HepG2 (cell line): ENCODE data around the gene LTB4R. TPM values are rescaled to one million over a fixed set of nuclear protein-coding genes. Genes with fewer than 3 reads are reported as not detected.

Experiments
- ATAC-seq: fragments of 200-7000 bp; cut with Tn5 transposase; 3 replicates; pipeline ENCODE4 v1.9.1; 2020; ENCODE audit warnings: mild to moderate bottlenecking, moderate library complexity
- BruUV-seq: library from RNA; stranded (reverse); fragments of 400-500 nt; replicated peaks from 2 replicates; lab custom pipeline; 2021; lab: Mats Ljungman, UMichigan
- CTCF ChIA-PET: fragments of 300-600 bp; formaldehyde crosslinking; extraction: SDS; loops from one replicate; lab custom pipeline; 2021; ENCODE audit warnings: low total read pairs, inconsistent platforms, low intra/inter-chr PET ratio; lab: Yijun Ruan, JAX
- POLR2A ChIA-PET: fragments of 350-600 bp; sonication (Branson Sonifier 250); formaldehyde crosslinking; loops from one replicate; lab custom pipeline; 2020; ENCODE audit warnings: antibody characterized with exemption, inconsistent platforms; lab: Yijun Ruan, JAX
- DNase-seq: peaks from one replicate; pipeline ENCODE4 v3.0.0-alpha.2; 2015; ENCODE audit warnings: low spot score
- FAIRE-seq: peaks from 3 replicates; lab custom pipeline; 2011; peaks lifted over from hg19 to GRCh38; lab: Jason Lieb, UNC
- H2AFZ ChIP-seq: one replicate; pipeline ENCODE4 v1.6.1; 2011; ENCODE audit warnings: low read length, inconsistent platforms
- H3K27ac ChIP-seq: fragments of 300-600 bp; 3 replicates; pipeline ENCODE4 v1.8.0; 2011; ENCODE audit warnings: mixed run types, mild to moderate bottlenecking, mixed read lengths, low read length, inconsistent platforms; ENCODE audit not compliant: insufficient read depth; ENCODE audit errors: extremely low read length
- H3K27me3 ChIP-seq, 2 experiments: fragments of 200-600 bp in 1 of 2; 2 replicates in 1 of 2; 3 replicates in 1 of 2; pipeline versions ENCODE4 v1.6.0 to v1.8.0; 2011; ENCODE audit warnings: low read length in 2 of 2, mild to moderate bottlenecking in 2 of 2, moderate library complexity in 2 of 2, inconsistent platforms in 1 of 2; ENCODE audit not compliant: insufficient read depth in 2 of 2, control insufficient read depth in 1 of 2
- H3K36me3 ChIP-seq, 2 experiments: fragments of 200-600 bp in 1 of 2; replicated peaks in 1 of 2; 2 replicates in 1 of 2; 3 replicates in 1 of 2; pipeline versions ENCODE4 v1.5.1 to v1.8.0; 2011; ENCODE audit warnings: low read length in 2 of 2, inconsistent platforms in 1 of 2; ENCODE audit not compliant: insufficient read depth in 2 of 2, control insufficient read depth in 1 of 2
- H3K4me1 ChIP-seq: 2 replicates; pipeline ENCODE4 v1.5.1; 2012; ENCODE audit warnings: low read length, inconsistent platforms; ENCODE audit not compliant: insufficient read depth
- H3K4me2 ChIP-seq: 2 replicates; pipeline ENCODE4 v1.6.0; 2011; ENCODE audit warnings: low read depth, low read length, inconsistent platforms
- H3K4me3 ChIP-seq, 3 experiments: fragments of 200-600 bp in 1 of 3; sonication (generic), shearing (Covaris generic) in 1 of 3; replicated peaks in 1 of 3; 2 replicates each; pipeline ENCODE4 v1.5.1; 2011 to 2016; ENCODE audit warnings: low read length in 3 of 3, inconsistent platforms in 2 of 3, low read depth in 2 of 3, mild to moderate bottlenecking in 2 of 3, control low read depth in 1 of 3, mixed read lengths in 1 of 3; ENCODE audit not compliant: insufficient read depth in 1 of 3
- H3K79me2 ChIP-seq: one replicate; pipeline ENCODE4 v1.6.1; 2011; ENCODE audit warnings: low read length, inconsistent platforms; ENCODE audit not compliant: insufficient read depth
- H3K9ac ChIP-seq: 2 replicates; pipeline ENCODE4 v1.6.0; 2011; ENCODE audit warnings: mild to moderate bottlenecking, low read depth, low read length, inconsistent platforms; ENCODE audit not compliant: insufficient read depth
- H3K9me3 ChIP-seq: 2 replicates; pipeline ENCODE4 v1.5.1; 2012; ENCODE audit warnings: mild to moderate bottlenecking, low read length
- H4K20me1 ChIP-seq: 2 replicates; pipeline ENCODE4 v1.6.0; 2011; ENCODE audit warnings: inconsistent platforms, mild to moderate bottlenecking, low read length, moderate library complexity; ENCODE audit not compliant: insufficient read depth
- ATF7 ChIP-seq, 2 experiments: fragments of 450-650 bp in 1 of 2; sonication (generic) in 1 of 2; formaldehyde crosslinking in 1 of 2; IDR thresholded peaks; 2 replicates each; pipeline versions ENCODE4 v1.4.0 to v1.6.1; 2016 to 2020; ENCODE audit warnings: antibody characterized with exemption in 1 of 2, mild to moderate bottlenecking in 1 of 2, missing genetic modification reagents in 1 of 2
- BCL6 ChIP-seq: IDR thresholded peaks from 2 replicates; pipeline ENCODE4 v1.6.1; 2016; ENCODE audit warnings: missing genetic modification reagents, missing compliant biosample characterization
- EP300 ChIP-seq, 3 experiments: sonication (generic) in 1 of 3; formaldehyde crosslinking in 1 of 3; IDR thresholded peaks; 2 replicates each; pipeline versions ENCODE4 v1.5.1 to v1.6.1; 2011 to 2020; ENCODE audit warnings: low read depth in 2 of 3, low read length in 2 of 3, borderline replicate concordance in 1 of 3, improper control_type of control experiment in 1 of 3, mild to moderate bottlenecking in 1 of 3, missing genetic modification reagents in 1 of 3, moderate library complexity in 1 of 3
- GTF3A ChIP-seq: sonication (generic); formaldehyde crosslinking; conservative IDR thresholded peaks from 2 replicates; pipeline ENCODE4 v1.4.0; 2020; ENCODE audit warnings: mild to moderate bottlenecking, missing genetic modification reagents
- HNF4G ChIP-seq, 2 experiments: sonication (generic) in 1 of 2; formaldehyde crosslinking in 1 of 2; IDR thresholded peaks; 2 replicates each; pipeline versions ENCODE4 v1.4.0 to v1.6.1; 2011 to 2020; ENCODE audit warnings: borderline replicate concordance in 2 of 2, low read depth in 2 of 2, mild to moderate bottlenecking in 2 of 2, low read length in 1 of 2, missing genetic modification reagents in 1 of 2, moderate library complexity in 1 of 2
- MZF1 ChIP-seq: sonication (generic); formaldehyde crosslinking; IDR thresholded peaks from 2 replicates; pipeline ENCODE4 v1.8.1; 2023; ENCODE audit warnings: mild to moderate bottlenecking, missing genetic modification reagents, borderline replicate concordance
- PAX8 ChIP-seq: sonication (generic); formaldehyde crosslinking; IDR thresholded peaks from 2 replicates; pipeline ENCODE4 v1.8.0; 2022; ENCODE audit warnings: mild to moderate bottlenecking, missing genetic modification reagents, borderline replicate concordance
- TBX2 ChIP-seq: sonication (generic); formaldehyde crosslinking; IDR thresholded peaks from 2 replicates; pipeline ENCODE4 v1.5.0; 2020; ENCODE audit warnings: missing genetic modification reagents, mild to moderate bottlenecking, borderline replicate concordance
- TCF7L2 ChIP-seq: IDR thresholded peaks from 2 replicates; pipeline ENCODE4 v1.6.1; 2011; ENCODE audit warnings: mild to moderate bottlenecking, low read depth, low read length, moderate library complexity
- ZNF230 ChIP-seq: sonication (generic); formaldehyde crosslinking; IDR thresholded peaks from 2 replicates; pipeline ENCODE4 v1.4.0; 2020; ENCODE audit warnings: mild to moderate bottlenecking, missing genetic modification reagents
- ZNF253 ChIP-seq: sonication (generic); formaldehyde crosslinking; IDR thresholded peaks from 2 replicates; pipeline ENCODE4 v1.8.0; 2022; ENCODE audit warnings: mild to moderate bottlenecking, missing genetic modification reagents, borderline replicate concordance
- ZNF383 ChIP-seq: sonication (generic); formaldehyde crosslinking; IDR thresholded peaks from 2 replicates; pipeline ENCODE4 v1.4.0; 2020; ENCODE audit warnings: missing genetic modification reagents, mild to moderate bottlenecking, borderline replicate concordance
- ZNF556 ChIP-seq: sonication (generic); formaldehyde crosslinking; IDR thresholded peaks from 2 replicates; pipeline ENCODE4 v1.4.0; 2020; ENCODE audit warnings: mild to moderate bottlenecking, missing genetic modification reagents, borderline replicate concordance
- ZNF652 ChIP-seq: IDR thresholded peaks from 2 replicates; pipeline ENCODE4 v1.6.1; 2016; ENCODE audit warnings: low read depth, borderline replicate concordance
- ZNF720 ChIP-seq: sonication (generic); formaldehyde crosslinking; IDR thresholded peaks from 2 replicates; pipeline ENCODE4 v1.4.0; 2020; ENCODE audit warnings: missing genetic modification reagents
- ZSCAN25 ChIP-seq: sonication (generic); formaldehyde crosslinking; IDR thresholded peaks from 2 replicates; pipeline ENCODE4 v1.8.0; 2022; ENCODE audit warnings: mild to moderate bottlenecking, missing genetic modification reagents
- WGBS: methylation state at CpG from one replicate; pipeline ENCODE4 v1.1.6; 2017; ENCODE audit warnings: low lambda C conversion rate; 5-methylcytosine and 5-hydroxymethylcytosine counted together
- in situ Hi-C: cut with HindIII; loops from 2 replicates; pipeline ENCODE4 v1.10.0; 2017; ENCODE audit warnings: low pct_unique_long_range_greater_than_20kb; ENCODE audit not compliant: extremely low pct_ligation_motif_present
- intact Hi-C: fragments of 100-400 bp; cut with micrococcal nuclease; formaldehyde crosslinking; loops from one replicate; pipeline ENCODE4 v1.10.0; 2022; ENCODE audit not compliant: unreplicated experiment
- polyA plus RNA-seq, 8 experiments: library from polyadenylated mRNA; depleted of rRNA in 3 of 8; stranded (reverse) in 7 of 8; unstranded in 1 of 8; fragments of >200 nt; fragmentation: Illumina TruSeq in 4 of 8; extraction: Trizol in 4 of 8; gene quantifications; 2 replicates each; pipeline versions ENCODE4 v1.2.1 to v1.2.3, GENCODE V29; 2011 to 2016; ENCODE audit warnings: low read depth in 4 of 8, missing spikeins in 1 of 8, mixed read lengths in 1 of 8; ENCODE audit not compliant: insufficient read depth in 1 of 8
- total RNA-seq, 5 experiments: library from RNA; depleted of rRNA; stranded (reverse); fragments of >200 nt; fragmentation: Illumina TruSeq; extraction: Trizol; gene quantifications; 2 replicates each; pipeline ENCODE4 v1.2.3, GENCODE V29; 2016; ENCODE audit warnings: low read depth in 1 of 5
- TF ChIP-seq, protein P1 (sequence below): sonication (generic); formaldehyde crosslinking; conservative IDR thresholded peaks from 2 replicates; pipeline ENCODE4 v1.4.0; 2020; ENCODE audit warnings: mild to moderate bottlenecking, missing genetic modification reagents, moderate library complexity
- TF ChIP-seq, protein P2 (sequence below): IDR thresholded peaks from 2 replicates; pipeline ENCODE4 v1.6.1; 2018; ENCODE audit warnings: missing genetic modification reagents, mild to moderate bottlenecking, missing compliant biosample characterization

Gene LTB4R
- total and polyA plus RNA-seq, 2 of the 13 experiments (the other 11 are each of a cell fraction or from before 2014, with no cell fraction given): 3.2 to 8.2 TPM

DNA sequence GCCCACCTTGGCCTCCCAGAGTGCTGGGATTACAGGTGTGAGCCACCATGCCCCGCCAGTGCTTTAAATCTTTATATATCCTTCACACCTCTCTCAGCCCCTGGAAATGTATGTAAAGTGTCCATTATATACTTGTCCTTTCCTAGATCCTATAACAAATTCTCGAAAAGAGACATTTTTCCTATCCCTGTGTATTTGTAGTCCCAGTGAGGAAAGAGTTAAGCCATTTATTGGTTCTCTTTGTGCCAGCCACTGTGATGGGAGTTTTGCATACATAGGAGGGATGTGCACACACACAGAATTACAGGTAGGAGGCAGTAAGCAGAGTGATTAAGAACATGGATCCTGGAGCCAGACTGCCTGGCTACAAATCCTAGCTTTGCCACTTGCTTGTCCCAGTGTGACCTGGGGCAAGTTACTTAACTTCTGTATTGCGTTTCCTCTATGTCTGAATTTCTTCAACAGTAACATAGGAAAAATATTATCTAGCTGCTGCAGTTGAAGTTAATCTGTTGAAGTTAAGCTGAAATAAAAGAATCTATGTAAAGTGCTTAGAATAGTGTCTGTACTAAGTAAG lies 37.8 kb upstream of the LTB4R start:
- peak; percentile 60 for DNase-seq
- intact Hi-C loops: no loop called here
- Histone ChIP-seq H3K9me3 (no peaks in the 10 kb centered on the region), H4K20me1 (no peaks in the 10 kb centered on the region), H3K36me3 (peaks cover 0 to 8% of the 10 kb centered on the region in 2 experiments; a peak in 1 of 5 replicates), H3K4me3 (no peak overlapping the region), H3K4me1 (peaks cover 22% of the 10 kb centered on the region), H3K27me3 (no peaks in the 10 kb centered on the region; a peak in 1 of 5 replicates), H3K9ac (no peak overlapping the region), H3K79me2 (peaks cover 7% of the 10 kb centered on the region), H2AFZ (no peak overlapping the region), H3K4me2 (no peak overlapping the region), H3K27ac (no peak overlapping the region)
- in situ Hi-C loops: no loop called here
- 76% methylated on average over 3 of the region's 3 CpGs for WGBS
- ChIA-PET POLR2A (interaction anchor here (0.6 to 16.5 kb wide), 6 partner anchors 8 to 84 kb away, joined by 3 to 435 read pairs (median 3); partner anchors contain the start of gene TINF2), CTCF (interaction anchor here (1.1 to 1.4 kb wide), 2 partner anchors 25 to 31 kb away, joined by 3 to 4 read pairs; partner anchors contain the start of gene TINF2)
- BruUV-seq: no TSS peak
- ATAC-seq: no peak
- no peak for FAIRE-seq
- TF ChIP-seq HNF4G (IDR thresholded peaks at IDR 0.05; ENCODE audit: borderline replicate concordance, low read depth, low read length) (no peak), HNF4G (CRISPR knock-in tag; IDR thresholded peaks at IDR 0.05; ENCODE audit: borderline replicate concordance, low read depth) (no peak), TBX2 (CRISPR knock-in tag) (no peak), ZNF383 (CRISPR knock-in tag) (0 out of 2 replicates have a peak, but pooled peaks have one; percentile 59), TCF7L2 (no peak), GTF3A (CRISPR knock-in tag) (0 out of 2 replicates have a peak, but pooled peaks have one; percentile 44), ZNF230 (CRISPR knock-in tag) (0 out of 2 replicates have a peak, but pooled peaks have one; percentile 65), MZF1 (CRISPR knock-in tag) (no peak), PAX8 (CRISPR knock-in tag) (0 out of 2 replicates have a peak, but pooled peaks have one; percentile 35), ZNF556 (CRISPR knock-in tag) (peak; percentile 44; the same call in 1 of the 2 replicates), ZSCAN25 (CRISPR knock-in tag) (0 out of 2 replicates have a peak, but pooled peaks have one; percentile 12), ZNF652 (CRISPR knock-in tag) (peak; percentile 89), EP300 (IDR thresholded peaks at IDR 0.05; ENCODE audit: low read depth in 2 of 2, low read length in 2 of 2) (no peak), EP300 (CRISPR knock-in tag; IDR thresholded peaks at IDR 0.05; ENCODE audit: borderline replicate concordance) (0 out of 2 replicates have a peak, but pooled peaks have one; percentile 15), BCL6 (CRISPR knock-in tag) (no peak), ZNF720 (CRISPR knock-in tag) (no peak), ATF7 (IDR thresholded peaks at IDR 0.05) (no peak), ATF7 (CRISPR knock-in tag; IDR thresholded peaks at IDR 0.05) (0 out of 2 replicates have a peak, but pooled peaks have one; percentile 29), ZNF253 (CRISPR knock-in tag) (no peak)
- TF ChIP-seq, protein P1, sequence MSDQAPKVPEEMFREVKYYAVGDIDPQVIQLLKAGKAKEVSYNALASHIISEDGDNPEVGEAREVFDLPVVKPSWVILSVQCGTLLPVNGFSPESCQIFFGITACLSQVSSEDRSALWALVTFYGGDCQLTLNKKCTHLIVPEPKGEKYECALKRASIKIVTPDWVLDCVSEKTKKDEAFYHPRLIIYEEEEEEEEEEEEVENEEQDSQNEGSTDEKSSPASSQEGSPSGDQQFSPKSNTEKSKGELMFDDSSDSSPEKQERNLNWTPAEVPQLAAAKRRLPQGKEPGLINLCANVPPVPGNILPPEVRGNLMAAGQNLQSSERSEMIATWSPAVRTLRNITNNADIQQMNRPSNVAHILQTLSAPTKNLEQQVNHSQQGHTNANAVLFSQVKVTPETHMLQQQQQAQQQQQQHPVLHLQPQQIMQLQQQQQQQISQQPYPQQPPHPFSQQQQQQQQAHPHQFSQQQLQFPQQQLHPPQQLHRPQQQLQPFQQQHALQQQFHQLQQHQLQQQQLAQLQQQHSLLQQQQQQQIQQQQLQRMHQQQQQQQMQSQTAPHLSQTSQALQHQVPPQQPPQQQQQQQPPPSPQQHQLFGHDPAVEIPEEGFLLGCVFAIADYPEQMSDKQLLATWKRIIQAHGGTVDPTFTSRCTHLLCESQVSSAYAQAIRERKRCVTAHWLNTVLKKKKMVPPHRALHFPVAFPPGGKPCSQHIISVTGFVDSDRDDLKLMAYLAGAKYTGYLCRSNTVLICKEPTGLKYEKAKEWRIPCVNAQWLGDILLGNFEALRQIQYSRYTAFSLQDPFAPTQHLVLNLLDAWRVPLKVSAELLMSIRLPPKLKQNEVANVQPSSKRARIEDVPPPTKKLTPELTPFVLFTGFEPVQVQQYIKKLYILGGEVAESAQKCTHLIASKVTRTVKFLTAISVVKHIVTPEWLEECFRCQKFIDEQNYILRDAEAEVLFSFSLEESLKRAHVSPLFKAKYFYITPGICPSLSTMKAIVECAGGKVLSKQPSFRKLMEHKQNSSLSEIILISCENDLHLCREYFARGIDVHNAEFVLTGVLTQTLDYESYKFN (CRISPR knock-in tag): 0 out of 2 replicates have a peak, but pooled peaks have one; percentile 11
- TF ChIP-seq, protein P2, sequence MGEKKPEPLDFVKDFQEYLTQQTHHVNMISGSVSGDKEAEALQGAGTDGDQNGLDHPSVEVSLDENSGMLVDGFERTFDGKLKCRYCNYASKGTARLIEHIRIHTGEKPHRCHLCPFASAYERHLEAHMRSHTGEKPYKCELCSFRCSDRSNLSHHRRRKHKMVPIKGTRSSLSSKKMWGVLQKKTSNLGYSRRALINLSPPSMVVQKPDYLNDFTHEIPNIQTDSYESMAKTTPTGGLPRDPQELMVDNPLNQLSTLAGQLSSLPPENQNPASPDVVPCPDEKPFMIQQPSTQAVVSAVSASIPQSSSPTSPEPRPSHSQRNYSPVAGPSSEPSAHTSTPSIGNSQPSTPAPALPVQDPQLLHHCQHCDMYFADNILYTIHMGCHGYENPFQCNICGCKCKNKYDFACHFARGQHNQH (CRISPR knock-in tag): no peak
